ENCODE measurements around the gene KHDRBS2.

GRCh38 chr6:62246087-62246486 is 39.9 kb downstream of the KHDRBS2 start:
- TF ChIP-seq CTBP1 (IDR thresholded peaks at IDR 0.05; ENCODE audit: borderline replicate concordance) = no peak
- no peak for TF ChIP-seq SP1 (IDR thresholded peaks at IDR 0.05)
- no peak for TF ChIP-seq FOXM1 (IDR thresholded peaks at IDR 0.05; ENCODE audit: borderline replicate concordance)
- TF ChIP-seq ZNF384 (IDR thresholded peaks at IDR 0.05) = no peak
- no peak for TF ChIP-seq FOXA1 (IDR thresholded peaks at IDR 0.05)
- no peak for TF ChIP-seq ELF4 (IDR thresholded peaks at IDR 0.05)
- TF ChIP-seq SUZ12 (IDR thresholded peaks at IDR 0.05) = no peak
- TF ChIP-seq PKNOX1 (IDR thresholded peaks at IDR 0.05) = no peak
- TF ChIP-seq NFRKB (IDR thresholded peaks at IDR 0.05) = no peak
